CD4-positive, alpha-beta T cell treated with Interferon gamma for 1 hour (primary cell): ENCODE data around the gene PNPLA2.

Experiments used
- DNase-seq: peaks from one replicate; pipeline ENCODE4 v3.0.0-alpha.2; 2020

Gene PNPLA2

GRCh38 chr11:819943-820649 lies 1.4 kb downstream of the PNPLA2 start:
- DNase-seq: peak; percentile 95

- peak; percentile 56 for DNase-seq
These were observed 2.2 kb downstream of the PNPLA2 start for GRCh38 chr11:820655-821511.

GRCh38 chr11:821512-822371 lies 3.0 kb downstream of the PNPLA2 start:
- DNase-seq: peak; percentile 29

- no peak for DNase-seq
These were observed 5.0 kb downstream of the PNPLA2 start for GRCh38 chr11:823441-824291.

DNA sequence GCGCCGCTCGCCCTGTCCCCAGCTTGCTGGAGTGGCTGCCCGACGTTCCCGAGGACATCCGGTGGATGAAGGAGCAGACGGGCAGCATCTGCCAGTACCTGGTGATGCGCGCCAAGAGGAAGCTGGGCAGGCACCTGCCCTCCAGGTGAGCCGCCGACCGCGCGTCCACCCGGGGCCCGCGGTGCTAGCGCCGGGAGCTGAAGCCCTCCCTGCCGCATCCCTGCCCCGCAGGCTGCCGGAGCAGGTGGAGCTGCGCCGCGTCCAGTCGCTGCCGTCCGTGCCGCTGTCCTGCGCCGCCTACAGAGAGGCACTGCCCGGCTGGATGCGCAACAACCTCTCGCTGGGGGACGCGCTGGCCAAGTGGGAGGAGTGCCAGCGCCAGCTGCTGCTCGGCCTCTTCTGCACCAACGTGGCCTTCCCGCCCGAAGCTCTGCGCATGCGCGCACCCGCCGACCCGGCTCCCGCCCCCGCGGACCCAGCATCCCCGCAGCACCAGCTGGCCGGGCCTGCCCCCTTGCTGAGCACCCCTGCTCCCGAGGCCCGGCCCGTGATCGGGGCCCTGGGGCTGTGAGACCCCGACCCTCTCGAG lies 5.7 kb downstream of the PNPLA2 start:
- no peak for DNase-seq

GRCh38 chr11:824942-825341 lies 6.2 kb downstream of the PNPLA2 start:
- DNase-seq: no peak

DNA sequence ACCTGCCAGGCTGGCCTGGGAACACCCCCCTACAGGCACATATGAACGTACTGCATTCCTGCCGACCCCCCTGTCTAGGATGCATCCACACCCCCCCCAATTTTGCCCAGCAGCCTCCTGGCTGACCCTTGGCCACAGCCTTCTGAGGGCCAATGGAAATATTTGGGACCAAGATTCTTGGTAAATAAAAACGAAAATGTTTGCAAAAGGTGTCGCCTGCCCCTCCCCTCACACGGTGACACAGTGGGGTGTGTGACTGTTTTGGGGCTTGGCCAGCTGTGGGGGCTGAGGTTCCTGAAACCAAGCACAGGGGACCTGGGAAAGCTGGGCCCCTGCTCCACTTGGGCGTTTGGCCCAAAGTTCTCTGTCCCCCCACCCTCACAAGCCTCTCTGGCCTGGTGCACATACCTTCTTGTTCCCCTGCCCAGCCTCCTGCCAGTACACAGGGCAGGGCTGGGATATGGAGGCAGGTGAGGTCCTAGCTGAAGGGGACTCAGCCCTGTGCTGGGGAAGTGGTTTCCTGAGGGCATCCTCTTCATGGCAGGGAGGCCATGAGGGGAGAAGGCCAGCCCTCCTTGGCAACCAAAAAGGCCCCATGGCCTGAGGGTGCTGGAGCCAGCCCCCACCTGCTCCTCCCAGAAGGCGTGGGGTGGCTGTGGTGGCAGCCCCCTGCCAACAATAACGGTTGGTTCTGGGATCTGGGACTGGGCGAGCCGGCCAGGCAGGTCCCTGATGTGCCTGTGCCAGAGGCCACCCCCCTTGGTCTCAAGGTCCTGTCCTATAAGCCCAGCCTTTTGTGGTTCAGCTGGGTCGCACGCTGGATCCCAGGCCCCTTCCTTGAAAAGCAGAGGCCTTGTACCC lies 6.9 kb downstream of the PNPLA2 start:
- DNase-seq: no peak

- DNase-seq: no peak
These were observed 7.5 kb downstream of the PNPLA2 start for GRCh38 chr11:826227-826621.

DNA sequence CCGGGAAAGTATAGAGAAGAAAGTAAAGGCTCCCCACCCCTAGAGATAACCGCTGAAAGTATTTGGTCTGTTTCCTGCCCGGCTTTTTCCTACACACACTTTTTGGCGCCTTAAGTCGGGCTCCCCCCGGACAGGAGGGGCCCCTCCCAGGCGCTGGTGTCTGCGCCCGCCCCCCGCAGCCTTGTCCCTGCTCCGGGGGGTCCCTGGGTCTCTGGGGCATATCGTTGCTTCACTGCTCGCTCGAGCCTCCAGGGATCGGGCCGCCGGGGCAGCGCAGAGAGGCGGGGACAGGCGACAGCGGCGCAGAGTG lies 8.1 kb downstream of the PNPLA2 start:
- DNase-seq: no peak

GRCh38 chr11:827146-827896 lies 8.6 kb downstream of the PNPLA2 start:
- DNase-seq: no peak

GRCh38 chr11:827897-828192 lies 9.1 kb downstream of the PNPLA2 start, which contains the start of gene CRACR2B:
TSS of gene CRACR2B (plus strand) at chr11:827919. CDS start at chr11:828608, 689 bp downstream.
- no peak for DNase-seq

GRCh38 chr11:828506-829175 lies 9.9 kb downstream of the PNPLA2 start:
- no peak for DNase-seq

- DNase-seq: no peak
These were observed 10.6 kb downstream of the PNPLA2 start for GRCh38 chr11:829176-829846.

- no peak for DNase-seq
These were observed 11.2 kb downstream of the PNPLA2 start for GRCh38 chr11:829847-830294.

GRCh38 chr11:830295-831117 lies 11.8 kb downstream of the PNPLA2 start:
- DNase-seq: peak; percentile 62

DNA sequence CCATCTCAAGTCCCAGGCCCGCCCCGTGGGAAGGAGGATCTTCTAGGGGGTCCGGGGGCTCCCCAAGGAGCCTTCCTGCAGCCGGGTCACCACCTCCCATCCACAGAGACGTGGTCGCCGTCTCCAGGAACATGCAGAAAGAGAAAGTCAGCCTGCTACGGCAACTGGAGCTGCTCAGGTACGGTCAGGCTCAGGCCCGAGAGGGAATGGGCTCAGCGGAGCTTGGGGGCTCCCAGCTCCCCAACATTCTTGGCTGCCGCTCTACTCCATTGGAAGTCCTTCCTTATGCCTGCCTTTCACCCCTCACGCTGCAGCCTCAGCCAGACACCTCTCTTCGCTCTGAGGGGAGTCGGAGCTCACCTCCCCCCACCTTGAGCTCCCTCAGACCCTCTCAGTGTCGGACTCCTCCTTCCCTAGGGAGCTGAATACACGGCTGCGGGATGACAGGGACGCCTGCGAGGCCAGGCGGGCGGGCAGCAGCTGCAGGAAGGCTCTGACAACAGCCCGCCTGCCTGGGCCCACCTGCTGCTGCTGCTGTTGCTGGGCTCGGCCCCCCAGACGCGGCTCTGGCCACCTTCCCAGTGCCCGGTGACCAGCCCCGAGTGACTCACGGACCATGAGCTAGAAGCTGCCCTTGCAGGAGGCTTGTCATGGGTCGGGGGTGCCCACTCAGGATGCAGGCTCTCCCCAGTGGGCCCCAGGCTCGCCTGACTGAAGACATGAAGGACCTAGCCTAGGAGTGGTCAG lies 12.6 kb downstream of the PNPLA2 start:
- no peak for DNase-seq

DNA sequence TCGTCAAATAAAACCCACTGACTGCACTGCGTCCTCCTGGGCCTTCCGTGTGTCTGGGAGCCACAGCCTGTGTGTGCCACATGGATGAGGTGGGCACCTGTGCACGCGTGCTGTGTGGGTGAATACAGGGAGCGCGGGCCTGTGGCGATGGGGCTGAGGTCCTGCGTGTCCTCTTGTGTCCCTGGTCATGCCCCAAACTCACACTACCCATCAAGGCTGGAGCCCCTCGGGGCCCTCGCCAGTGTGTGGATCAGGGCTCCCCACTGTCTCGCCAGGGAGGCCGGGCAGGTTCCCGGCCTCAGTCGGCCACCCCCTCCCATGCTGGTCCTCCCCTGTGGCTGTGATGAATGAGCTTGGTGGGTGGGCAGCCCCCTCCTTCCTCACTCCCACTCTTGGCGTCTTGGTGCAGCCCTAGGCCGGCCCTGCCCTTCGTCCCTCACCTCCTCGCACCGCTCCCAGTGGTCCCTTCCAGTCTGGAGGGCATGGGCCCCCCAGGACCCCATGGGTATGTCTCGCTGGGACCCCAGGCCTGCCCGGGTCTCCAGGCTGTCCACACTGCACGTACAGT lies 13.3 kb downstream of the PNPLA2 start:
- no peak for DNase-seq
